ENCODE results near the gene RPH3AL. TPM values are rescaled to one million over a fixed set of nuclear protein-coding genes. Genes with fewer than 3 reads are reported as not detected.
A peak's percentile ranks its signal among the peaks of the same experiment; 100 is the strongest.
"Not testable (repeated sequence)": the region's sequence is repeated elsewhere in the genome, so short reads cannot be mapped to it uniquely, and the experiment has no call there.

The RPH3AL gene
- total RNA-seq, 6 experiments from 2014 or later, result 17.6 to 74.0 (median 25.7) TPM

DNA sequence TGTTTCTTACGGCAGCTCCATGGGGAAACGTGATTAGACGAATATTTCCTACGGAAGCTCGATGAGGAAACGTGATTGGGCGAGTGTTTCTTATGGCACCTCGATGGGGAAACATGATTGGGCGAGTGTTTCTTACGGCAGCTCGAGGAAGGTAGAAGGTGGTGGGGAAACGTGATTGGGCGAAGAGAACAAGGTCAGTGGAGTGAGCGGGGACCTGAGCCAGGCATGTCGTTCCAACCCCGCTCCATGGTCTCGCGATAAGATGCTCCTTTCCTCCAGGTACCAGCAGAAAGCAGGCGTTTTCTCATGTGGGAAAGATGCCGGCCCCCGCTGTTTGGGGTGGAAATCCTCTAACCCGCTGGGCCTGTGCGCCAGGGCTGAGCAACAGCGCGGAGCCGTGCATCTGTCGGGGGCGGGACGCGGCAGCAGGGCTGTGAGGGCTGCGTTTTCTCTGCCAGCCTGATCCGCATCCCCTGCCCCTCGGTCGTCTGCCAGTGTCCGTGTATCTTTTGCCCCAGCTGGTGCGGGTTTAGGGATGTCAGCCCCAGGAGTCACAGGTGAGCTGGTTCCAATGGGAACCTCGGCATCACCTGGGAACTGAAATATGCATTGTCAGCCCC lies 145.6 kb downstream of the RPH3AL start:
- ATAC-seq (peak in 2 of 4 donors; percentile 2 to 8), DNase-seq (no peak)
- Histone ChIP-seq H3K36me3 (no peaks in the 10 kb centered on the region), H3K4me3 (no peak overlapping the region), H3K27me3 (no peaks in the 10 kb centered on the region), H3K27ac (no peak overlapping the region), H3K9me3 (no peaks in the 10 kb centered on the region), H3K4me1 (no peaks in the 10 kb centered on the region)
- TF ChIP-seq POLR2A (IDR thresholded peaks at IDR 0.05), result no peak
- TF ChIP-seq, protein P1, sequence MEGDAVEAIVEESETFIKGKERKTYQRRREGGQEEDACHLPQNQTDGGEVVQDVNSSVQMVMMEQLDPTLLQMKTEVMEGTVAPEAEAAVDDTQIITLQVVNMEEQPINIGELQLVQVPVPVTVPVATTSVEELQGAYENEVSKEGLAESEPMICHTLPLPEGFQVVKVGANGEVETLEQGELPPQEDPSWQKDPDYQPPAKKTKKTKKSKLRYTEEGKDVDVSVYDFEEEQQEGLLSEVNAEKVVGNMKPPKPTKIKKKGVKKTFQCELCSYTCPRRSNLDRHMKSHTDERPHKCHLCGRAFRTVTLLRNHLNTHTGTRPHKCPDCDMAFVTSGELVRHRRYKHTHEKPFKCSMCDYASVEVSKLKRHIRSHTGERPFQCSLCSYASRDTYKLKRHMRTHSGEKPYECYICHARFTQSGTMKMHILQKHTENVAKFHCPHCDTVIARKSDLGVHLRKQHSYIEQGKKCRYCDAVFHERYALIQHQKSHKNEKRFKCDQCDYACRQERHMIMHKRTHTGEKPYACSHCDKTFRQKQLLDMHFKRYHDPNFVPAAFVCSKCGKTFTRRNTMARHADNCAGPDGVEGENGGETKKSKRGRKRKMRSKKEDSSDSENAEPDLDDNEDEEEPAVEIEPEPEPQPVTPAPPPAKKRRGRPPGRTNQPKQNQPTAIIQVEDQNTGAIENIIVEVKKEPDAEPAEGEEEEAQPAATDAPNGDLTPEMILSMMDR (IDR thresholded peaks at IDR 0.05), result no peak
- intact Hi-C loops (cut with DNase I), result no loop called here
- WGBS (ENCODE audit: insufficient coverage, low coverage, low lambda C conversion rate, missing lambda C conversion rate), result 92% methylated on average over 10 of the region's 37 CpGs

DNA sequence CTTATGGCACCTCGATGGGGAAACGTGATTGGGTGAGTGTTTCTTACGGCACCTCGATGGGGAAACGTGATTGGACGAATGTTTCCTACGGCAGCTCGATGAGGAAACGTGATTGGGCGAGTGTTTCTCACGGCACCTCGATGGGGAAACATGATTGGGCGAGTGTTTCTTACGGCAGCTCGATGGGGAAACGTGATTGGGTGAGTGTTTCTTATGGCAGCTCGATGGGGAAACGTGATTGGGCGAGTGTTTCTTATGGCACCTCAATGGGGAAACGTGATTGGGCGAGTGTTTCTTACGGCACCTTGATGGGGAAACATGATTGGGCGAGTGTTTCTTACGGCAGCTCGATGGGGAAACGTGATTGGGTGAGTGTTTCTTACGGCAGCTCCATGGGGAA lies 146.1 kb downstream of the RPH3AL start:
- H3K9me3 ChIP-seq; DNase-seq; H3K27me3 ChIP-seq; H3K4me1 ChIP-seq; ATAC-seq; H3K27ac ChIP-seq; H3K4me3 ChIP-seq; H3K36me3 ChIP-seq; intact Hi-C loops (cut with DNase I): not testable (repeated sequence)
- WGBS (ENCODE audit: insufficient coverage, low coverage, low lambda C conversion rate, missing lambda C conversion rate), result 94% methylated on average over 25 of the region's 27 CpGs

DNA sequence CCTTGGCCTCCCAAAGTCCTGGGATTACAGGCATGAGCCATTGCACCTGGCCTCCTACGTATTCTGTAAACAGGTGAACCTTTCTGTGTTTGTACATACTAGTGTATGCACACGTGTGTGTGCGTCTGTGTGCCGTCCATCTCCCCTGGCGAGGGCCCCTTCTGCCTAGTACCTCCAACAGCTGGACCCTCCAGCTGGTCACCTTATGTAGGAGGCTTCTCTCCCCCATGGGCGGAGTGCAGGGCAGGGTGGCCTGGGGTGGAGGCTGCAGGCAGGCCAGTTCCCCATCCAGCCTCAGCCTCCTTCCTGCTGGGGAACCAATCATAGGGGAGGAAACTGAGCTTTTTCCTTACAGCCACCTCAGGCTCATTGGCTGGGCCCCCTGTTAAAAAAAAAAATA lies 146.8 kb downstream of the RPH3AL start:
- Histone ChIP-seq H3K36me3 (no peaks in the 10 kb centered on the region), H3K27me3 (no peaks in the 10 kb centered on the region), H3K4me1 (no peaks in the 10 kb centered on the region), H3K27ac (no peak overlapping the region), H3K4me3 (no peak overlapping the region), H3K9me3 (no peaks in the 10 kb centered on the region)
- intact Hi-C loops (cut with DNase I), result no loop called here
- WGBS (ENCODE audit: insufficient coverage, low coverage, low lambda C conversion rate, missing lambda C conversion rate), result 96% methylated on average over 4 of the region's 6 CpGs
- TF ChIP-seq, protein P1 (IDR thresholded peaks at IDR 0.05), result no peak
- TF ChIP-seq POLR2A (IDR thresholded peaks at IDR 0.05), result no peak
- DNase-seq (no peak), ATAC-seq (peak in 2 of 4 donors; percentile 10 to 17)

DNA sequence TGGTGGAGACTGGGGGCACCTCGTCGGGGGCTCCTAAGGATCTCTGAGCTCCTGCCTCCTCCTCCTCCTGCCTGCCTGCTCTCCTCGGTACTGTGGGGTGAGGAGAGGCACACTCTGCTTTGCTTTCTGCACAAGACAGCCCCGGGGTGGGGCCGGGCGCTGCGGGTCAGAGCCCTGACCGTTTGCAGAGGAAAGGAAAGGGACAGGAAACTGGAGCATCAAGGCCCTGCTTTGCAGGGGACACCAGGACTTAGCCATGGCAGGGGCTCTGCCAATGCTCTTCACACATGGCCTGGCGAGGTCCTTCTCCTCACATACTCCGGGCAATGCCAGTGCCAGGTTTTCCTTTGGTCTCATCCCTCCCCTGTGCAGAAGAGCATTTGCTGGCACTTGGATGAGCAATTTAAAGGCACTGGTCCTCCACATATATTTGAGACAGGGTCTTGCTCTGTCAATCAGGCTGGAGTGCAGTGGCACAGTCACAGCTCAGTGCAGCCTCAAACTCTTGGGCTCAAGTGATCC lies 147.4 kb downstream of the RPH3AL start:
- 36% methylated on average over 5 of the region's 10 CpGs for WGBS (ENCODE audit: insufficient coverage, low coverage, low lambda C conversion rate, missing lambda C conversion rate)
- Histone ChIP-seq H3K9me3 (no peaks in the 10 kb centered on the region), H3K36me3 (no peaks in the 10 kb centered on the region), H3K27ac (no peak overlapping the region), H3K4me1 (peaks cover 0 to 4% (median 2%) of the 10 kb centered on the region in 4 donors), H3K4me3 (no peak overlapping the region), H3K27me3 (no peaks in the 10 kb centered on the region)
- peak in 3 of 4 donors; percentile 23 to 31 (median 30) for ATAC-seq
- no peak for TF ChIP-seq POLR2A (IDR thresholded peaks at IDR 0.05)
- TF ChIP-seq, protein P1 (IDR thresholded peaks at IDR 0.05), result no peak
- no peak for DNase-seq
- intact Hi-C loops (cut with DNase I), result no loop called here

DNA sequence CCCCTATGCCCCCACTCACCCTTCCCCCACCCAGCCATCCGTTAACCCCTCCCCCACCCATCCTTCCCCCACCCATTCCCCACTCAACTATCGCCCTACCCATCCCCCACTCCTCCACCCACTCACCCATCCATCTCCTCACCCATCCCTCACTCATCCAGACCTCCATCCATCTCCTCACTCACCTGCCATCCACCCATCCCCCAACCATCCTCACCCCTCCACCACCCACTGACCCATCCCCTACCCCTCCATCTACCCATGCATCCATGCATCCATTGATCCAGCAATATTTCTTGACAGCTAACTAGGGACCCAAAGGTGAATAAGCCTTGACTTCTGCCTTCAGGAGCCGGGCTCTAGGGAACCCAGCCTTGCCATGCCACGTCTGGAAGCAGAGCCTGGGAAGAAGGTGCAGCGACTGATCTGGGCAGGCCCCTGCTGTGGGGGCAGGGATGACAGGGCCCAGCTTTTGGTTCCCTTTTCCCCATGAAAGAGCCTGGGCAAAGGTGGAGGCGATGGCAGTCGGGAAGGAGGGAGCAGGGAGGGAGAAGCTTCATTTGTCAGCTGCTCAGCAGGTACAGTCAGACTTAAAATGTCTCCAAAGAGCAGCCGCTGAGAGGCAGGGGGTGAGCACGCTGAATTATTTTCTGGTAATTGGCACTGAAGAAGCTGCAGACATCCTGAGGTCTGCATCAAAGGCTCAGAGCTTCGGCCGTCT lies 148.0 kb downstream of the RPH3AL start:
- intact Hi-C loops (cut with DNase I), result no loop called here
- ATAC-seq (peak in 1 of 4 donors; percentile 3), DNase-seq (no peak)
- Histone ChIP-seq H3K9me3 (no peaks in the 10 kb centered on the region), H3K27me3 (no peaks in the 10 kb centered on the region), H3K36me3 (no peaks in the 10 kb centered on the region), H3K27ac (no peak overlapping the region), H3K4me3 (no peak overlapping the region), H3K4me1 (peaks cover 0 to 10% (median 5%) of the 10 kb centered on the region in 4 donors)
- 49% methylated on average over 5 of the region's 11 CpGs for WGBS (ENCODE audit: insufficient coverage, low coverage, low lambda C conversion rate, missing lambda C conversion rate)
- no peak for TF ChIP-seq POLR2A (IDR thresholded peaks at IDR 0.05)
- TF ChIP-seq, protein P1 (IDR thresholded peaks at IDR 0.05), result no peak

All from right lobe of liver (tissue), 6 donors.